A673 (cell line): ENCODE results near the gene PFKL.

Experiments used
- EZH2 ChIP-seq: fragments of 200-600 bp; sonication (generic); IDR thresholded peaks from 2 replicates; pipeline ENCODE4 v1.6.1; 2017; ENCODE audit warnings: borderline replicate concordance, low read depth, mild to moderate bottlenecking, mixed read lengths, antibody characterized with exemption, low read length; ENCODE audit not compliant: poor library complexity, severe bottlenecking
- TF ChIP-seq, protein P1 (sequence below): fragments of 300-800, 200-600 bp; sonication (generic); conservative IDR thresholded peaks from 2 replicates; pipeline ENCODE4 v1.5.1; 2017; ENCODE audit warnings: low read depth, mild to moderate bottlenecking, antibody characterized with exemption, low read length, moderate library complexity, mixed read lengths

DNA sequence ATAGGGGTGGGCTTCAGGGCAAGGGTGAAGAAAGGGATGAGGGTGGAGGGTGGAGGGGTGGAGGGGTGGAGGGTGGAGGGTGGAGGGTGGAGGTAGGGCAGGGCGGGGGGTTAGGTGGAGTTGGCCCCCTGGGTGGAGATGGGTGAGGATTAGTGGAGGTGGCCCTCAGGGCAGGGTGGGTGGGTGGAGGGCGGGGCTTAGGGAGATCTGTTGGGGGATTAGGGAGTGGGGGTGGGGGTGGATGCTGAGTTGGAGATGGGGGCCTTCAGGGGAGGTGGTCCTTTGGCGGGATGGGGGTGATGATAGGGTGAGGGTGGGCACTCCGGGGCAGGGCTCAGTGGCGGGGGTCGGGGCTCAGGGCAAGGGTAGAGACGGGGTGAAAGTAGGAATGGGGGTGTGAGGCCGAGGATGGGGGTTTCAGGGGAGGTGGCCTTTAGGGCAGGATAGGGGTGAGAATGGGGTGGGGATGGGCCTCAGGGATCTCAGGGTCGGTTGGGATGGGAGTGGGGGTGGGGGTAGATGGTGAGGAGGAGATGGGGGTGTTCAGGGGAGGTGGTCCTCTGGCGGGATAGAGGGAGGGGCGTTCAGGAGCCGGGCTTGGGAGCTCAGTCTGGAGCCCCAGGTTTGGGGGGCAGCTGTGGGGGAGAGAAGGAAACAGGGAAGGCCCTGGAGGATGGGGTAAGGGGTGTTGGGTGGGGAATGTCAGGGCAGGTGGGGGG lies 37.4 kb upstream of the PFKL start:
- TF ChIP-seq, protein P1, sequence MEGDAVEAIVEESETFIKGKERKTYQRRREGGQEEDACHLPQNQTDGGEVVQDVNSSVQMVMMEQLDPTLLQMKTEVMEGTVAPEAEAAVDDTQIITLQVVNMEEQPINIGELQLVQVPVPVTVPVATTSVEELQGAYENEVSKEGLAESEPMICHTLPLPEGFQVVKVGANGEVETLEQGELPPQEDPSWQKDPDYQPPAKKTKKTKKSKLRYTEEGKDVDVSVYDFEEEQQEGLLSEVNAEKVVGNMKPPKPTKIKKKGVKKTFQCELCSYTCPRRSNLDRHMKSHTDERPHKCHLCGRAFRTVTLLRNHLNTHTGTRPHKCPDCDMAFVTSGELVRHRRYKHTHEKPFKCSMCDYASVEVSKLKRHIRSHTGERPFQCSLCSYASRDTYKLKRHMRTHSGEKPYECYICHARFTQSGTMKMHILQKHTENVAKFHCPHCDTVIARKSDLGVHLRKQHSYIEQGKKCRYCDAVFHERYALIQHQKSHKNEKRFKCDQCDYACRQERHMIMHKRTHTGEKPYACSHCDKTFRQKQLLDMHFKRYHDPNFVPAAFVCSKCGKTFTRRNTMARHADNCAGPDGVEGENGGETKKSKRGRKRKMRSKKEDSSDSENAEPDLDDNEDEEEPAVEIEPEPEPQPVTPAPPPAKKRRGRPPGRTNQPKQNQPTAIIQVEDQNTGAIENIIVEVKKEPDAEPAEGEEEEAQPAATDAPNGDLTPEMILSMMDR, result no peak
- TF ChIP-seq EZH2, result no peak
